HEK293 (cell line): Measurements from ENCODE around the gene ISG20L2.

ENCODE experiments used
- EGR2 ChIP-seq: fragments of 450-650 bp; formaldehyde crosslinking; IDR thresholded peaks from 2 replicates; pipeline ENCODE4 v1.5.1; 2016; ENCODE audit warnings: low read depth, missing biosample characterization, missing genetic modification characterization
- HOXD13 ChIP-seq: sonication (generic); formaldehyde crosslinking; IDR thresholded peaks from 2 replicates; pipeline ENCODE4 v1.8.0; 2022; ENCODE audit warnings: missing genetic modification reagents, borderline replicate concordance
- KLF7 ChIP-seq: fragments of 450-650 bp; formaldehyde crosslinking; IDR thresholded peaks from 2 replicates; pipeline ENCODE4 v1.5.1; 2016; ENCODE audit warnings: missing biosample characterization, missing genetic modification characterization, borderline replicate concordance
- ZBTB17 ChIP-seq: fragments of 450-650 bp; formaldehyde crosslinking; IDR thresholded peaks from 2 replicates; pipeline ENCODE4 v1.5.1; 2016; ENCODE audit warnings: missing biosample characterization, missing genetic modification characterization
- ZBTB7A ChIP-seq: fragments of 450-650 bp; formaldehyde crosslinking; IDR thresholded peaks from 2 replicates; pipeline ENCODE4 v1.5.1; 2016; ENCODE audit warnings: low read depth, missing biosample characterization, missing genetic modification characterization
- ZNF2 ChIP-seq: fragments of 450-650 bp; formaldehyde crosslinking; IDR thresholded peaks from 2 replicates; pipeline ENCODE4 v1.5.1; 2016; ENCODE audit warnings: missing biosample characterization, missing genetic modification characterization
- ZNF239 ChIP-seq: fragments of 450-650 bp; formaldehyde crosslinking; IDR thresholded peaks from 2 replicates; pipeline ENCODE4 v1.5.1; 2016; ENCODE audit warnings: missing biosample characterization, missing genetic modification characterization
- ZNF274 ChIP-seq, 2 experiments: fragments of 200-500 bp in 1 of 2; fragments of 450-650 bp in 1 of 2; sonication (Bioruptor generic) in 1 of 2; formaldehyde crosslinking in 1 of 2; IDR thresholded peaks; 2 replicates each; pipeline versions ENCODE4 v1.5.1 to v1.6.1; 2014 to 2016; ENCODE audit warnings: borderline replicate concordance in 1 of 2, inconsistent platforms in 1 of 2, low read length in 1 of 2, missing biosample characterization in 1 of 2, missing genetic modification characterization in 1 of 2
- ZNF354C ChIP-seq: fragments of 450-650 bp; formaldehyde crosslinking; IDR thresholded peaks from 2 replicates; pipeline ENCODE4 v1.5.1; 2016; ENCODE audit warnings: missing biosample characterization, missing genetic modification characterization, low read depth, borderline replicate concordance
- ZNF394 ChIP-seq: fragments of 450-650 bp; formaldehyde crosslinking; IDR thresholded peaks from 2 replicates; pipeline ENCODE4 v1.5.1; 2016; ENCODE audit warnings: missing biosample characterization, missing genetic modification characterization, mild to moderate bottlenecking, moderate library complexity, borderline replicate concordance
- ZNF510 ChIP-seq: fragments of 450-650 bp; formaldehyde crosslinking; IDR thresholded peaks from 2 replicates; pipeline ENCODE4 v1.5.1; 2018; ENCODE audit warnings: mild to moderate bottlenecking, missing genetic modification characterization, missing biosample characterization; ENCODE audit not compliant: insufficient replicate concordance
- ZNF596 ChIP-seq: fragments of 450-650 bp; IDR thresholded peaks from 2 replicates; pipeline ENCODE4 v1.5.0; 2018; ENCODE audit warnings: missing biosample characterization, mild to moderate bottlenecking, missing genetic modification characterization, moderate library complexity
- ZNF629 ChIP-seq: fragments of 450-650 bp; formaldehyde crosslinking; IDR thresholded peaks from 2 replicates; pipeline ENCODE4 v1.5.1; 2017; ENCODE audit warnings: missing biosample characterization, missing genetic modification characterization
- ZNF658 ChIP-seq: fragments of 450-650 bp; formaldehyde crosslinking; IDR thresholded peaks from 2 replicates; pipeline ENCODE4; 2016; ENCODE audit warnings: missing biosample characterization, missing genetic modification characterization
- ZNF677 ChIP-seq: fragments of 450-650 bp; IDR thresholded peaks from 2 replicates; pipeline ENCODE4 v1.5.0; 2018; ENCODE audit warnings: missing biosample characterization, mild to moderate bottlenecking, missing genetic modification characterization, moderate library complexity
- ZNF791 ChIP-seq: fragments of 450-650 bp; formaldehyde crosslinking; IDR thresholded peaks from 2 replicates; pipeline ENCODE4 v1.5.1; 2016; ENCODE audit warnings: missing biosample characterization, missing genetic modification characterization
- ZNF837 ChIP-seq: fragments of 450-650 bp; formaldehyde crosslinking; IDR thresholded peaks from 2 replicates; pipeline ENCODE4 v1.5.1; 2016; ENCODE audit warnings: missing biosample characterization, missing genetic modification characterization
- TF ChIP-seq, protein P1 (sequence below): fragments of 450-650 bp; formaldehyde crosslinking; IDR thresholded peaks from 2 replicates; pipeline ENCODE4 v1.5.1; 2017; ENCODE audit warnings: missing biosample characterization, missing genetic modification characterization
- TF ChIP-seq, protein P2 (sequence below): fragments of 450-650 bp; formaldehyde crosslinking; conservative IDR thresholded peaks from 2 replicates; pipeline ENCODE4 v1.5.1; 2016; ENCODE audit warnings: low read depth, missing biosample characterization, missing genetic modification characterization
- TF ChIP-seq, protein P3 (sequence below): fragments of 450-650 bp; formaldehyde crosslinking; IDR thresholded peaks from 2 replicates; pipeline ENCODE4 v1.5.1; 2016; ENCODE audit warnings: missing biosample characterization, missing genetic modification characterization, low read depth
- TF ChIP-seq, protein P4 (sequence below): fragments of 450-650 bp; formaldehyde crosslinking; IDR thresholded peaks from 2 replicates; pipeline ENCODE4 v1.5.1; 2016; ENCODE audit warnings: missing biosample characterization, missing genetic modification characterization
- TF ChIP-seq, protein P5 (sequence below): sonication (generic); formaldehyde crosslinking; IDR thresholded peaks from 2 replicates; pipeline ENCODE4 v1.8.1; 2022; ENCODE audit warnings: mild to moderate bottlenecking, moderate library complexity, missing genetic modification reagents
- TF ChIP-seq, protein P6 (sequence below): fragments of 450-650 bp; formaldehyde crosslinking; IDR thresholded peaks from 2 replicates; pipeline ENCODE4 v1.5.1; 2016; ENCODE audit warnings: missing biosample characterization, missing genetic modification characterization

Gene ISG20L2

DNA sequence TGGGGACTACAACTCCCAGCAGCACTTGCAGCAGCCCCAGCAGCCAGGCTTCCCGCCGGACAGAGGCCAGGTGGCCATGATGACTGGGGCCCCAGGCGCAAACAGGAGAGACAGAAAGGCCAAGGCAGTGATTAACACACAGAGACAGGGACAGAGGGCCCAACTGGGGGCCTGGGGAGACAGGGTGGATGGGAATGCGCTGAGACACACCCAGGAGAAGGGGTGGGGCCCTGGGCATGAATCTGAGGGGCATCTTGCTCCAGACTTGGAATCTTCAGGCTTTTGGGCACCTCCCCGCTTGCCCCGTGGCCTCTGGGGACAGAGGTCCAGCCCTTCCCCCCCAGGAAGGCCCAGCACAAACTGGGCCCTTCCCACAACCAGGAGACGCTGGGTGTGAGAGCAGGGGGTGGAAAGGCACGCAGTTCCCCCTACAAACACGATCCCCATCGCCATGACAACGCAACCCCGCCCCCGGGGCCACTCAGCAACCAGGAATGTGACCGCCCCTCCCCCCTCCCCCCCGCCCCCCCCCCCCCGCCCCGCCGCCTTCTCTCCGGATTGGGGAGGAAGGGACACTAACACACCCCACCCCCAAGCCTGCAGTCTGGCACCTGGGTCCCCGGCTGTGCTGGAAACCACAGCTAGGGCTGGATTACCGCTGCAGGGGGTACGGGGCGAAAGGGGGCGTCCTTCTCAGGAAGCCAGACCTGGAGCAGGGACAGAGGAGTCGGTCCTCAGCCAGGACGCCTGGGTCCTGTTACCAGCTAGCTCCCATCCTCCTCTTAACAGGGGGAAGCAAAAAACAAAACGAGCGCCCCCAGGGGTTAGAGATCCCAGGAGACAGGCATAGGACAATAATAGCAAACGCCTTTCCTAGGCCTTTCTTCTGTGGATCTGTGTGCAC, 18.4 kb upstream of the ISG20L2 start (continued):
- TF ChIP-seq, protein P1, sequence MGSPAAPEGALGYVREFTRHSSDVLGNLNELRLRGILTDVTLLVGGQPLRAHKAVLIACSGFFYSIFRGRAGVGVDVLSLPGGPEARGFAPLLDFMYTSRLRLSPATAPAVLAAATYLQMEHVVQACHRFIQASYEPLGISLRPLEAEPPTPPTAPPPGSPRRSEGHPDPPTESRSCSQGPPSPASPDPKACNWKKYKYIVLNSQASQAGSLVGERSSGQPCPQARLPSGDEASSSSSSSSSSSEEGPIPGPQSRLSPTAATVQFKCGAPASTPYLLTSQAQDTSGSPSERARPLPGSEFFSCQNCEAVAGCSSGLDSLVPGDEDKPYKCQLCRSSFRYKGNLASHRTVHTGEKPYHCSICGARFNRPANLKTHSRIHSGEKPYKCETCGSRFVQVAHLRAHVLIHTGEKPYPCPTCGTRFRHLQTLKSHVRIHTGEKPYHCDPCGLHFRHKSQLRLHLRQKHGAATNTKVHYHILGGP (tag by site-specific recombination) = no peak
- TF ChIP-seq, protein P2, sequence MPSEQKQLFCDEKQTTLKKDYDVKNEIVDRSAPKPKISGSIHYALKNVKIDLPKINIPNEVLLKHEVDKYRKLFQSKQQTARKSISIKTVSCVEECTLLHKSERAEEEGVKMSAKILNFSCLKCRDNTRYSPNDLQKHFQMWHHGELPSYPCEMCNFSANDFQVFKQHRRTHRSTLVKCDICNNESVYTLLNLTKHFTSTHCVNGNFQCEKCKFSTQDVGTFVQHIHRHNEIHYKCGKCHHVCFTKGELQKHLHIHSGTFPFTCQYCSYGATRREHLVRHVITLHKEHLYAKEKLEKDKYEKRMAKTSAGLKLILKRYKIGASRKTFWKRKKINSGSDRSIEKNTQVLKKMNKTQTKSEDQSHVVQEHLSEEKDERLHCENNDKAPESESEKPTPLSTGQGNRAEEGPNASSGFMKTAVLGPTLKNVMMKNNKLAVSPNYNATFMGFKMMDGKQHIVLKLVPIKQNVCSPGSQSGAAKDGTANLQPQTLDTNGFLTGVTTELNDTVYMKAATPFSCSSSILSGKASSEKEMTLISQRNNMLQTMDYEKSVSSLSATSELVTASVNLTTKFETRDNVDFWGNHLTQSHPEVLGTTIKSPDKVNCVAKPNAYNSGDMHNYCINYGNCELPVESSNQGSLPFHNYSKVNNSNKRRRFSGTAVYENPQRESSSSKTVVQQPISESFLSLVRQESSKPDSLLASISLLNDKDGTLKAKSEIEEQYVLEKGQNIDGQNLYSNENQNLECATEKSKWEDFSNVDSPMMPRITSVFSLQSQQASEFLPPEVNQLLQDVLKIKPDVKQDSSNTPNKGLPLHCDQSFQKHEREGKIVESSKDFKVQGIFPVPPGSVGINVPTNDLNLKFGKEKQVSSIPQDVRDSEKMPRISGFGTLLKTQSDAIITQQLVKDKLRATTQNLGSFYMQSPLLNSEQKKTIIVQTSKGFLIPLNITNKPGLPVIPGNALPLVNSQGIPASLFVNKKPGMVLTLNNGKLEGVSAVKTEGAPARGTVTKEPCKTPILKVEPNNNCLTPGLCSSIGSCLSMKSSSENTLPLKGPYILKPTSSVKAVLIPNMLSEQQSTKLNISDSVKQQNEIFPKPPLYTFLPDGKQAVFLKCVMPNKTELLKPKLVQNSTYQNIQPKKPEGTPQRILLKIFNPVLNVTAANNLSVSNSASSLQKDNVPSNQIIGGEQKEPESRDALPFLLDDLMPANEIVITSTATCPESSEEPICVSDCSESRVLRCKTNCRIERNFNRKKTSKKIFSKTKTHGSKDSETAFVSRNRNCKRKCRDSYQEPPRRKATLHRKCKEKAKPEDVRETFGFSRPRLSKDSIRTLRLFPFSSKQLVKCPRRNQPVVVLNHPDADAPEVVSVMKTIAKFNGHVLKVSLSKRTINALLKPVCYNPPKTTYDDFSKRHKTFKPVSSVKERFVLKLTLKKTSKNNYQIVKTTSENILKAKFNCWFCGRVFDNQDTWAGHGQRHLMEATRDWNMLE (tag by site-specific recombination) = no peak; the same call in 1 of the 2 replicates
- peak; percentile 56; the same call in 1 of the 2 replicates for TF ChIP-seq ZNF394
- TF ChIP-seq ZBTB7A (tag by site-specific recombination) = no peak
- TF ChIP-seq ZNF596 (tag by site-specific recombination) = 0 out of 2 replicates have a peak, but pooled peaks have one; percentile 10
- TF ChIP-seq ZNF837 = no peak
- TF ChIP-seq ZNF2 (tag by site-specific recombination) = no peak
- TF ChIP-seq KLF7 = no peak
- TF ChIP-seq, protein P3, sequence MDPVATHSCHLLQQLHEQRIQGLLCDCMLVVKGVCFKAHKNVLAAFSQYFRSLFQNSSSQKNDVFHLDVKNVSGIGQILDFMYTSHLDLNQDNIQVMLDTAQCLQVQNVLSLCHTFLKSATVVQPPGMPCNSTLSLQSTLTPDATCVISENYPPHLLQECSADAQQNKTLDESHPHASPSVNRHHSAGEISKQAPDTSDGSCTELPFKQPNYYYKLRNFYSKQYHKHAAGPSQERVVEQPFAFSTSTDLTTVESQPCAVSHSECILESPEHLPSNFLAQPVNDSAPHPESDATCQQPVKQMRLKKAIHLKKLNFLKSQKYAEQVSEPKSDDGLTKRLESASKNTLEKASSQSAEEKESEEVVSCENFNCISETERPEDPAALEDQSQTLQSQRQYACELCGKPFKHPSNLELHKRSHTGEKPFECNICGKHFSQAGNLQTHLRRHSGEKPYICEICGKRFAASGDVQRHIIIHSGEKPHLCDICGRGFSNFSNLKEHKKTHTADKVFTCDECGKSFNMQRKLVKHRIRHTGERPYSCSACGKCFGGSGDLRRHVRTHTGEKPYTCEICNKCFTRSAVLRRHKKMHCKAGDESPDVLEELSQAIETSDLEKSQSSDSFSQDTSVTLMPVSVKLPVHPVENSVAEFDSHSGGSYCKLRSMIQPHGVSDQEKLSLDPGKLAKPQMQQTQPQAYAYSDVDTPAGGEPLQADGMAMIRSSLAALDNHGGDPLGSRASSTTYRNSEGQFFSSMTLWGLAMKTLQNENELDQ (tag by site-specific recombination) = no peak
- no peak for TF ChIP-seq ZNF239 (tag by site-specific recombination)
- no peak for TF ChIP-seq HOXD13 (CRISPR knock-in tag)
- TF ChIP-seq ZNF658 (tag by site-specific recombination) = no peak
- no peak for TF ChIP-seq ZNF510 (tag by site-specific recombination)
- TF ChIP-seq EGR2 (tag by site-specific recombination) = 0 out of 2 replicates have a peak, but pooled peaks have one; percentile 22
- TF ChIP-seq, protein P4, sequence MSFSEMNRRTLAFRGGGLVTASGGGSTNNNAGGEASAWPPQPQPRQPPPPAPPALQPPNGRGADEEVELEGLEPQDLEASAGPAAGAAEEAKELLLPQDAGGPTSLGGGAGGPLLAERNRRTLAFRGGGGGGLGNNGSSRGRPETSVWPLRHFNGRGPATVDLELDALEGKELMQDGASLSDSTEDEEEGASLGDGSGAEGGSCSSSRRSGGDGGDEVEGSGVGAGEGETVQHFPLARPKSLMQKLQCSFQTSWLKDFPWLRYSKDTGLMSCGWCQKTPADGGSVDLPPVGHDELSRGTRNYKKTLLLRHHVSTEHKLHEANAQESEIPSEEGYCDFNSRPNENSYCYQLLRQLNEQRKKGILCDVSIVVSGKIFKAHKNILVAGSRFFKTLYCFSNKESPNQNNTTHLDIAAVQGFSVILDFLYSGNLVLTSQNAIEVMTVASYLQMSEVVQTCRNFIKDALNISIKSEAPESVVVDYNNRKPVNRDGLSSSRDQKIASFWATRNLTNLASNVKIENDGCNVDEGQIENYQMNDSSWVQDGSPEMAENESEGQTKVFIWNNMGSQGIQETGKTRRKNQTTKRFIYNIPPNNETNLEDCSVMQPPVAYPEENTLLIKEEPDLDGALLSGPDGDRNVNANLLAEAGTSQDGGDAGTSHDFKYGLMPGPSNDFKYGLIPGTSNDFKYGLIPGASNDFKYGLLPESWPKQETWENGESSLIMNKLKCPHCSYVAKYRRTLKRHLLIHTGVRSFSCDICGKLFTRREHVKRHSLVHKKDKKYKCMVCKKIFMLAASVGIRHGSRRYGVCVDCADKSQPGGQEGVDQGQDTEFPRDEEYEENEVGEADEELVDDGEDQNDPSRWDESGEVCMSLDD (tag by site-specific recombination) = peak; percentile 74; the same call in 1 of the 2 replicates
- TF ChIP-seq ZNF354C = no peak
- TF ChIP-seq ZNF274 (IDR thresholded peaks at IDR 0.05; ENCODE audit: low read length) = no peak
- no peak for TF ChIP-seq ZNF274 (tag by site-specific recombination; IDR thresholded peaks at IDR 0.05; ENCODE audit: borderline replicate concordance)
- no peak for TF ChIP-seq ZNF629 (tag by site-specific recombination)
- TF ChIP-seq, protein P5, sequence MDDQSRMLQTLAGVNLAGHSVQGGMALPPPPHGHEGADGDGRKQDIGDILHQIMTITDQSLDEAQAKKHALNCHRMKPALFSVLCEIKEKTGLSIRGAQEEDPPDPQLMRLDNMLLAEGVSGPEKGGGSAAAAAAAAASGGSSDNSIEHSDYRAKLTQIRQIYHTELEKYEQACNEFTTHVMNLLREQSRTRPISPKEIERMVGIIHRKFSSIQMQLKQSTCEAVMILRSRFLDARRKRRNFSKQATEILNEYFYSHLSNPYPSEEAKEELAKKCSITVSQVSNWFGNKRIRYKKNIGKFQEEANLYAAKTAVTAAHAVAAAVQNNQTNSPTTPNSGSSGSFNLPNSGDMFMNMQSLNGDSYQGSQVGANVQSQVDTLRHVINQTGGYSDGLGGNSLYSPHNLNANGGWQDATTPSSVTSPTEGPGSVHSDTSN (CRISPR knock-in tag) = no peak
- TF ChIP-seq ZNF677 (tag by site-specific recombination) = no peak
- TF ChIP-seq ZNF791 = no peak
- peak; percentile 84; the same call in 1 of the 2 replicates for TF ChIP-seq ZBTB17 (tag by site-specific recombination)
- TF ChIP-seq, protein P6, sequence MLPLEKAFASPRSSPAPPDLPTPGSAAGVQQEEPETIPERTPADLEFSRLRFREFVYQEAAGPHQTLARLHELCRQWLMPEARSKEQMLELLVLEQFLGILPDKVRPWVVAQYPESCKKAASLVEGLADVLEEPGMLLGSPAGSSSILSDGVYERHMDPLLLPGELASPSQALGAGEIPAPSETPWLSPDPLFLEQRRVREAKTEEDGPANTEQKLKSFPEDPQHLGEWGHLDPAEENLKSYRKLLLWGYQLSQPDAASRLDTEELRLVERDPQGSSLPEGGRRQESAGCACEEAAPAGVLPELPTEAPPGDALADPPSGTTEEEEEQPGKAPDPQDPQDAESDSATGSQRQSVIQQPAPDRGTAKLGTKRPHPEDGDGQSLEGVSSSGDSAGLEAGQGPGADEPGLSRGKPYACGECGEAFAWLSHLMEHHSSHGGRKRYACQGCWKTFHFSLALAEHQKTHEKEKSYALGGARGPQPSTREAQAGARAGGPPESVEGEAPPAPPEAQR (tag by site-specific recombination) = no peak
